Loucy (cell line): Measurements from ENCODE around the gene CLASP1.
"Not testable (repeated sequence)": the region's sequence is repeated elsewhere in the genome, so short reads cannot be mapped to it uniquely, and the experiment has no call there.

Experiments
- H2AFZ ChIP-seq: fragments of 200-600 bp; sonication (generic); 2 replicates; pipeline ENCODE4 v1.6.0; 2016; ENCODE audit warnings: antibody characterized with exemption, mild to moderate bottlenecking, low read length, moderate library complexity
- H3F3A ChIP-seq: fragments of 200-600 bp; 2 replicates; pipeline ENCODE4 v1.6.0; 2016; ENCODE audit warnings: antibody characterized with exemption, low read depth, mild to moderate bottlenecking
- H3K27me3 ChIP-seq: fragments of 200-600 bp; sonication (generic); 2 replicates; pipeline ENCODE4 v1.6.1; 2014; ENCODE audit warnings: low read length, mild to moderate bottlenecking; ENCODE audit not compliant: insufficient read depth, poor library complexity, severe bottlenecking
- H3K36me3 ChIP-seq: fragments of 200-600 bp; sonication (generic); 2 replicates; pipeline ENCODE4 v1.6.1; 2016; ENCODE audit warnings: low read length; ENCODE audit not compliant: insufficient read depth
- H3K4me1 ChIP-seq: fragments of 200-600 bp; sonication (generic); 2 replicates; pipeline ENCODE4 v1.5.1; 2014; ENCODE audit warnings: low read length, mild to moderate bottlenecking; ENCODE audit not compliant: insufficient read depth, poor library complexity, severe bottlenecking
- H3K4me2 ChIP-seq: fragments of 200-600 bp; sonication (generic); 2 replicates; pipeline ENCODE4 v1.6.0; 2014; ENCODE audit warnings: antibody characterized with exemption, low read length, low read depth, mild to moderate bottlenecking; ENCODE audit not compliant: poor library complexity, severe bottlenecking
- H3K4me3 ChIP-seq: fragments of 200-600 bp; sonication (generic); 2 replicates; pipeline ENCODE4 v1.5.1; 2014; ENCODE audit warnings: low read length, mild to moderate bottlenecking, mixed read lengths; ENCODE audit not compliant: poor library complexity, severe bottlenecking
- H3K79me2 ChIP-seq: fragments of 200-600 bp; sonication (generic); 2 replicates; pipeline ENCODE4 v1.6.1; 2014; ENCODE audit warnings: low read length; ENCODE audit not compliant: insufficient read depth
- H3K9ac ChIP-seq: fragments of 200-600 bp; sonication (generic); 2 replicates; pipeline ENCODE4 v1.6.0; 2014; ENCODE audit warnings: mild to moderate bottlenecking, low read depth, low read length, moderate library complexity; ENCODE audit not compliant: poor library complexity, severe bottlenecking
- H3K9me2 ChIP-seq: fragments of 200-600 bp; sonication (generic); replicated peaks from 2 replicates; pipeline ENCODE4 v1.6.1; 2016; ENCODE audit warnings: low read depth, low read length, mixed read lengths
- H3K9me3 ChIP-seq: fragments of 200-600 bp; sonication (generic); 2 replicates; pipeline ENCODE4 v1.6.1; 2014; ENCODE audit warnings: mild to moderate bottlenecking, antibody characterized with exemption, low read length, low read depth; ENCODE audit not compliant: insufficient read depth
- H4K20me1 ChIP-seq: fragments of 200-600 bp; sonication (generic); 2 replicates; pipeline ENCODE4 v1.6.0; 2014; ENCODE audit warnings: antibody characterized with exemption, low read length, mild to moderate bottlenecking; ENCODE audit not compliant: insufficient read depth, poor library complexity, severe bottlenecking
- CTCF ChIP-seq: fragments of 200-600 bp; sonication (generic); conservative IDR thresholded peaks from 2 replicates; pipeline ENCODE4 v1.5.1; 2014; ENCODE audit warnings: mild to moderate bottlenecking, antibody characterized with exemption, low read length
- EZH2phosphoT487 ChIP-seq: fragments of 200-600 bp; IDR thresholded peaks from 2 replicates; pipeline ENCODE4 v1.6.1; 2018; ENCODE audit warnings: antibody characterized with exemption, mild to moderate bottlenecking, moderate library complexity, borderline replicate concordance

CLASP1 gene

GRCh38 chr2:121346859-121347258, 302.4 kb downstream of the CLASP1 start:
- Histone ChIP-seq H3K27me3 (no peaks in the 10 kb centered on the region), H3K9me2 (no peaks in the 10 kb centered on the region)
- TF ChIP-seq CTCF (no peak), EZH2phosphoT487 (no peak)

GRCh38 chr2:121346407-121346806, 302.9 kb downstream of the CLASP1 start:
- Histone ChIP-seq H3F3A (no peaks in the 10 kb centered on the region), H3K9me2 (no peaks in the 10 kb centered on the region), H3K4me3 (no peak overlapping the region), H4K20me1 (no peaks in the 10 kb centered on the region), H3K9me3 (no peaks in the 10 kb centered on the region), H3K27me3 (no peaks in the 10 kb centered on the region), H3K4me2 (no peak overlapping the region), H2AFZ (no peak overlapping the region), H3K9ac (no peak overlapping the region), H3K36me3 (peaks cover 87% of the 10 kb centered on the region; the same call in 1 of the 2 replicates), H3K79me2 (no peaks in the 10 kb centered on the region), H3K4me1 (no peaks in the 10 kb centered on the region)
- TF ChIP-seq EZH2phosphoT487, result no peak

More at GRCh38 chr2:121346859-121347258, 302.4 kb downstream of the CLASP1 start:
- no peak overlapping the region for H3K4me2 ChIP-seq
- H3F3A ChIP-seq, result no peaks in the 10 kb centered on the region
- H3K4me3 ChIP-seq, result no peak overlapping the region
- H3K4me1 ChIP-seq, result no peaks in the 10 kb centered on the region
- H2AFZ ChIP-seq, result no peak overlapping the region
- no peaks in the 10 kb centered on the region for H4K20me1 ChIP-seq
- no peaks in the 10 kb centered on the region for H3K9me3 ChIP-seq
- no peaks in the 10 kb centered on the region for H3K79me2 ChIP-seq
- peaks cover 88% of the 10 kb centered on the region; the same call in 1 of the 2 replicates for H3K36me3 ChIP-seq
- H3K9ac ChIP-seq, result no peak overlapping the region

GRCh38 chr2:121345887-121346286, 303.4 kb downstream of the CLASP1 start:
- H3F3A ChIP-seq, result no peaks in the 10 kb centered on the region
- no peaks in the 10 kb centered on the region for H4K20me1 ChIP-seq
- TF ChIP-seq CTCF (no peak), EZH2phosphoT487 (no peak)
- no peak overlapping the region for H3K4me2 ChIP-seq
- no peaks in the 10 kb centered on the region for H3K9me3 ChIP-seq
- no peak overlapping the region for H3K9ac ChIP-seq
- H3K9me2 ChIP-seq, result no peaks in the 10 kb centered on the region
- H3K79me2 ChIP-seq, result no peaks in the 10 kb centered on the region
- H3K36me3 ChIP-seq, result peaks cover 86% of the 10 kb centered on the region; the same call in 1 of the 2 replicates
- no peaks in the 10 kb centered on the region for H3K27me3 ChIP-seq
- H3K4me3 ChIP-seq, result no peak overlapping the region
- no peak overlapping the region for H2AFZ ChIP-seq
- no peaks in the 10 kb centered on the region for H3K4me1 ChIP-seq

- no peak for TF ChIP-seq EZH2phosphoT487
- no peak for TF ChIP-seq CTCF
- no peaks in the 10 kb centered on the region for H3K9me2 ChIP-seq
These were observed 304.2 kb downstream of the CLASP1 start for GRCh38 chr2:121345101-121345500.

GRCh38 chr2:121343828-121344399, 305.3 kb downstream of the CLASP1 start:
- H3K4me1 ChIP-seq, H3K9me2 ChIP-seq, H2AFZ ChIP-seq, H3K9ac ChIP-seq, H3F3A ChIP-seq, H3K9me3 ChIP-seq, H3K79me2 ChIP-seq, H3K4me3 ChIP-seq, H3K4me2 ChIP-seq, H3K27me3 ChIP-seq, H4K20me1 ChIP-seq: not testable (repeated sequence)
- peaks cover 87% of the 10 kb centered on the region; the same call in 1 of the 2 replicates for H3K36me3 ChIP-seq

More at GRCh38 chr2:121345101-121345500, 304.2 kb downstream of the CLASP1 start:
- Histone ChIP-seq H3K4me3 (no peak overlapping the region), H3K9me3 (no peaks in the 10 kb centered on the region), H2AFZ (no peak overlapping the region), H4K20me1 (no peaks in the 10 kb centered on the region), H3F3A (no peaks in the 10 kb centered on the region), H3K4me2 (no peak overlapping the region), H3K27me3 (no peaks in the 10 kb centered on the region), H3K4me1 (no peaks in the 10 kb centered on the region), H3K79me2 (no peaks in the 10 kb centered on the region), H3K36me3 (peaks cover 85% of the 10 kb centered on the region; the same call in 1 of the 2 replicates), H3K9ac (no peak overlapping the region)
